Measurements from ENCODE around the gene PDGFD. TPM values are rescaled to one million over a fixed set of nuclear protein-coding genes. Genes with fewer than 3 reads are reported as not detected.

PDGFD gene
- total RNA-seq, 4 donors from 2014 or later: 16.1 to 108 (median 36.0) TPM

DNA sequence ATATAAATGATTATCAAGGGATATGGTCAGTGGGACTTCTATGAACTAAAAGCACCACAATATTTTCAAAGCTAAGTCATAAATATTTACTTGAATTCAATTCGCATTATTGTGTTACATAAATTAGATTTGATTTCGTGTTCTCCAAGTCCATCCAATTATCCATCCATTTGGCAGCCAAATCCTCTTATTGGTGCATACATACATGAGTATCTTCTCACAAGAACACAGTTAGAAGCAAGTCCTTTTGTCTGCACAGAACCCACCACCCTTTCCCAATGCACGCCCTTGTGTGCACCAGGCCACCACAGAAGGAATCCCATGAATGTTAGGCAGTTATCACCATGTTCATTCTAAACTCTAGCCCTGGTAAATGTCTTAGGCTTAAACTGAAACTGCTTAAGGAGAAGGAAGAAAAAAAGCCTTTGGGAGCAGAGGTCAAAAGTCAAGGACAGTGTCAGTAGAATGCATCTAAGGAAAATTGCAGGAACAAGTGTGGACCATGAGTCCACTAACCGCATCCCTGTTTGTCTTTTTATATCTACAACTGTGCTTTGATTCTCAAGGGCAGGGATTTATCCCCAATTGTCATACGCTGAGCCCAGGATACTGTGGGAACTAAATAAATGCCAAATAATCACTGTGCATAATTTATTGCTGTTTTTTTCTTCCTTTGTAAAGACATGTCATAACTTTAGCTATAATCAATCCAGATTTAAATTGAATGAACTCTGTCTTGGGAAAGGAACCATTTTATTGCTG lies 235.7 kb downstream of the PDGFD start:
- Histone ChIP-seq H3K27me3 (no peaks in the 10 kb centered on the region), H3K9me3 (no peaks in the 10 kb centered on the region), H3K27ac (no peak overlapping the region), H3K36me3 (no peaks in the 10 kb centered on the region), H3K4me1 (no peaks in the 10 kb centered on the region), H3K4me3 (replicated peaks in 1 of 3) (no peak overlapping the region)
- intact Hi-C loops (cut with DNase I): no loop called here
- WGBS, 2 donors: 85 to 89% methylated on average over 5 of the region's 5 CpGs
- TF ChIP-seq, protein P1, sequence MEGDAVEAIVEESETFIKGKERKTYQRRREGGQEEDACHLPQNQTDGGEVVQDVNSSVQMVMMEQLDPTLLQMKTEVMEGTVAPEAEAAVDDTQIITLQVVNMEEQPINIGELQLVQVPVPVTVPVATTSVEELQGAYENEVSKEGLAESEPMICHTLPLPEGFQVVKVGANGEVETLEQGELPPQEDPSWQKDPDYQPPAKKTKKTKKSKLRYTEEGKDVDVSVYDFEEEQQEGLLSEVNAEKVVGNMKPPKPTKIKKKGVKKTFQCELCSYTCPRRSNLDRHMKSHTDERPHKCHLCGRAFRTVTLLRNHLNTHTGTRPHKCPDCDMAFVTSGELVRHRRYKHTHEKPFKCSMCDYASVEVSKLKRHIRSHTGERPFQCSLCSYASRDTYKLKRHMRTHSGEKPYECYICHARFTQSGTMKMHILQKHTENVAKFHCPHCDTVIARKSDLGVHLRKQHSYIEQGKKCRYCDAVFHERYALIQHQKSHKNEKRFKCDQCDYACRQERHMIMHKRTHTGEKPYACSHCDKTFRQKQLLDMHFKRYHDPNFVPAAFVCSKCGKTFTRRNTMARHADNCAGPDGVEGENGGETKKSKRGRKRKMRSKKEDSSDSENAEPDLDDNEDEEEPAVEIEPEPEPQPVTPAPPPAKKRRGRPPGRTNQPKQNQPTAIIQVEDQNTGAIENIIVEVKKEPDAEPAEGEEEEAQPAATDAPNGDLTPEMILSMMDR (IDR thresholded peaks at IDR 0.05): no peak
- no peak for TF ChIP-seq POLR2A (IDR thresholded peaks at IDR 0.05)
- DNase-seq: no peak

- no peaks in the 10 kb centered on the region for H3K27me3 ChIP-seq
- intact Hi-C loops (cut with DNase I): no loop called here
- H3K9me3 ChIP-seq: no peaks in the 10 kb centered on the region
- DNase-seq: no peak
- no peak overlapping the region for H3K27ac ChIP-seq
- WGBS, 2 donors: 77 to 82% methylated on average over 2 of the region's 2 CpGs
- H3K4me3 ChIP-seq (replicated peaks in 1 of 3): no peak overlapping the region
- TF ChIP-seq, protein P1 (IDR thresholded peaks at IDR 0.05): no peak
- no peak for TF ChIP-seq POLR2A (IDR thresholded peaks at IDR 0.05)
- H3K4me1 ChIP-seq: no peaks in the 10 kb centered on the region
- no peaks in the 10 kb centered on the region for H3K36me3 ChIP-seq
These were observed 236.4 kb downstream of the PDGFD start for GRCh38 chr11:103927535-103927934.

DNA sequence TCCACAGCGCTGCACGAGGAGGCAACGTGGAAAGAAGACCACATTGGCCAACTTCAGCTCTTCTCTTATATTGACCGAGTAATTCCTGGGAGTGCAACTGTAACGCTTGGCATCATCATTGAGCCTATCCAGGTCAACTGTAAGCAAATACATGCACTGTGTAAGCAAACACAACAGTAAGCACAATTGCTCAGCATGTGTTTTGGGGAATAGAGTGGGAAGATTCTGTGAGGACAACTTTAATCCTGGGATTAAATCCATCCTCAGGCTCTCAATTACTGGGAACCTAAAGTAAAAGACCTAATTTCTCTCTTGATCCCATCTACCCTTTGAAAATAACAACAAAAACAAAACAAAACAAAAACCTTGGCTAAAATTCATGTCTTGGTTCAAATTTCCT lies 237.0 kb downstream of the PDGFD start:
- no peaks in the 10 kb centered on the region for H3K9me3 ChIP-seq
- TF ChIP-seq, protein P1 (IDR thresholded peaks at IDR 0.05): no peak
- TF ChIP-seq POLR2A (IDR thresholded peaks at IDR 0.05): no peak
- no peak for DNase-seq
- no peaks in the 10 kb centered on the region for H3K27me3 ChIP-seq
- H3K36me3 ChIP-seq: no peaks in the 10 kb centered on the region
- intact Hi-C loops (cut with DNase I): no loop called here
- WGBS, 2 donors: 86 to 88% methylated on average over 5 of the region's 5 CpGs
- H3K4me1 ChIP-seq: no peaks in the 10 kb centered on the region
- H3K27ac ChIP-seq: no peak overlapping the region
- no peak overlapping the region for H3K4me3 ChIP-seq (replicated peaks in 1 of 3)

- Histone ChIP-seq H3K36me3 (no peaks in the 10 kb centered on the region), H3K4me1 (no peaks in the 10 kb centered on the region), H3K9me3 (no peaks in the 10 kb centered on the region), H3K27me3 (no peaks in the 10 kb centered on the region), H3K4me3 (replicated peaks in 1 of 3) (no peak overlapping the region), H3K27ac (no peak overlapping the region)
- TF ChIP-seq POLR2A (IDR thresholded peaks at IDR 0.05): no peak
- TF ChIP-seq, protein P1 (IDR thresholded peaks at IDR 0.05): no peak
- no peak for DNase-seq
- 86 to 94% methylated on average over 5 of the region's 5 CpGs for WGBS, 2 donors
- intact Hi-C loops (cut with DNase I): no loop called here
These were observed 239.6 kb downstream of the PDGFD start for GRCh38 chr11:103924166-103925013.

DNA sequence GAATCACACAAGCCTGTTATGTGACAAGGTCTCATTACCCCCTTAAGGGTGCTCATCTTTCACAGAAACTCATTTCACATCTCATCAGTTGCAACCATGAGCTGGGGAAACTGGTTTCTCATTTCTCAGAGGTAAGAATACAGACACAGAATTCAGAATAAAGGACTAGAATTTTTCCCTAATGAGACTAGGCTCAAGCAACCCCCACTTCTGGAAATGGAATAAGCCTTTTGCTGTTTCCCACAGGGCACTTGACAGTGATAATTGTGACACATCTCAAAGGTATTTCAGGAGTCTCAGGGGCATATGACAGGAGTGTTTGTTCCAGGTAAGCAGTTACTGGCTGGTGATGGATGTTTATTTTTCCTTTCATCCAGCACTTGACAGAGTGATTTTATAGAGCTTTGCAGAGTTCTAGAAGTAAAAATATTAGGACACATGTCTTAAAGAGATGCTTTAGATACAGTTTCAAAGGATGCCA lies 240.5 kb downstream of the PDGFD start:
- intact Hi-C loops (cut with DNase I): no loop called here
- Histone ChIP-seq H3K27me3 (no peaks in the 10 kb centered on the region), H3K4me1 (no peaks in the 10 kb centered on the region), H3K9me3 (no peaks in the 10 kb centered on the region), H3K4me3 (replicated peaks in 1 of 3) (no peak overlapping the region), H3K36me3 (no peaks in the 10 kb centered on the region), H3K27ac (no peak overlapping the region)
- no peak for DNase-seq
- no peak for TF ChIP-seq POLR2A (IDR thresholded peaks at IDR 0.05)
- TF ChIP-seq, protein P1 (IDR thresholded peaks at IDR 0.05): no peak

Data from thyroid gland (tissue), 4 donors.